Activated T-cell treated with anti-CD3 and anti-CD28 coated beads, Interleukin-2, amount 50 U/mL, for 24 hours (primary cell): ENCODE measurements around the gene TAF3.
A peak's percentile ranks its signal among the peaks of the same experiment; 100 is the strongest.

Experiments used
- DNase-seq: peaks from one replicate; pipeline ENCODE4 v3.0.0-alpha.2; 2020
- H3K27ac Mint-ChIP-seq: 2 replicates; pipeline ENCODE4 v1.8.0; 2020; ENCODE audit warnings: mild to moderate bottlenecking, mixed read lengths
- H3K27me3 Mint-ChIP-seq: 2 replicates; pipeline ENCODE4 v1.8.0; 2020; ENCODE audit warnings: mixed read lengths
- H3K36me3 Mint-ChIP-seq: 2 replicates; pipeline ENCODE4 v1.8.0; 2020; ENCODE audit warnings: low read depth, mixed read lengths
- H3K4me1 Mint-ChIP-seq: 2 replicates; pipeline ENCODE4 v1.8.0; 2020; ENCODE audit warnings: low read depth, mixed read lengths
- H3K4me3 Mint-ChIP-seq: 2 replicates; pipeline ENCODE4 v1.8.0; 2020; ENCODE audit warnings: mild to moderate bottlenecking, moderate library complexity, mixed read lengths
- H3K9me3 Mint-ChIP-seq: 2 replicates; pipeline ENCODE4 v1.8.0; 2020; ENCODE audit warnings: mixed read lengths

The TAF3 gene

DNA sequence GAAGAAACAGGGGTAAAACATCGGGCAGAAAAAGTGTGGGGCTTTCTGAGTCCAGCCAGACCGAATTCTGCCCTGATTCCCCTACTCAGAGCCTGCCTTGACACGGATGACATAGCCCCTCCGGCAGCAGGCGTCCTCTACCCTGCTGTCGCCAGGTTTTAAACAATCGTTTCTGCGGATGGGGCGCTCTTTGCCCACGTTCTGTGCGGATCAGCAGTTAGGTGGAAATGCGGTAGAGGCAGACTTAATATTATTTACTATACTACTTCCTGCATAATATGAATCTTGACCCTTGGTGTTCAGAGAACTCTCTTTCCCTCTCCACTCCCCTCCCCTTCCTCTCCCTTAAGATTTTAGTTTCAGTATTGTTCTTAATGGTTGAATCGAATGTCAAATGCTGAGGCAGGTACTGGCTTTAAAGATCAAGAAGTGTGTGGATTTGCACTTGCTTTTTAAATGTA lies 238.6 kb downstream of the TAF3 start:
- peaks cover 14% of the 10 kb centered on the region for H3K27me3 Mint-ChIP-seq
- no peaks in the 10 kb centered on the region for H3K9me3 Mint-ChIP-seq
- H3K4me3 Mint-ChIP-seq: peak overlapping the region; percentile 89
- H3K4me1 Mint-ChIP-seq: peaks cover 73% of the 10 kb centered on the region
- peaks cover 71% of the 10 kb centered on the region for H3K36me3 Mint-ChIP-seq
- H3K27ac Mint-ChIP-seq: peak overlapping the region; percentile 93
- DNase-seq: peak; percentile 74

DNA sequence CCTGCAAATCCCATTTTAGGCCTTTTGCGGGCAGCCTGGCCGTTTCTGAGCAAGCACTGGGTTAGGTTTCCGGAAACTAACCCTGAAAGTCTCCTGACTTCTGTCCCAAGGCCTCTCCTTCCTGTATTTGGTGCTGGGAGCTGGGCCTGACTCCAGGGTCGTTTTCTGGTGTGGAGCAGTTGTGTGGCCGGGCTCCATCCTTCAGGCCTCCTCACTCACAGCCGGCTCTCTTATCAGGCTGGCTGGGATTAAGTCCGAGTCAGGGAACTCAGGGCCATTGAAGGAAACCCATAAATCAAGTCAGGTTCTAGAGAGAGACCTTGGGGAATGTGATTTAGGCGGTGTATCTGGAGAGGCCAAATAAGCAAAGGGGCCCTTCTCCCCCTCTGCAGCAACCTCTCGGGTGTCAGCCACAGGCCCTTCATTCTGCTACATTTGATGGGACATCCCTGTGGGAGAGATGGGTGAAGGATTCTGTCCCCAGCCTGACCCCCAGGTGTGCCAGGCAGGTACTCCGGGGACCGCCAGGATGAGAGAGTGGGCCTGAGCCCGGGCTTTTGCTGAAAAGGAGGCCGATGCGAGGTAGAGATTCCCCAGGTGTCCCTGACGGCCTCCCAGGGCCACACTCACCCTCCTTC lies 239.4 kb downstream of the TAF3 start:
- no peaks in the 10 kb centered on the region for H3K9me3 Mint-ChIP-seq
- peaks cover 5% of the 10 kb centered on the region for H3K27me3 Mint-ChIP-seq
- peak overlapping the region; percentile 93 for H3K27ac Mint-ChIP-seq
- H3K4me3 Mint-ChIP-seq: peak overlapping the region; percentile 89
- peaks cover 74% of the 10 kb centered on the region for H3K4me1 Mint-ChIP-seq
- peak; percentile 41 for DNase-seq
- H3K36me3 Mint-ChIP-seq: peaks cover 79% of the 10 kb centered on the region

DNA sequence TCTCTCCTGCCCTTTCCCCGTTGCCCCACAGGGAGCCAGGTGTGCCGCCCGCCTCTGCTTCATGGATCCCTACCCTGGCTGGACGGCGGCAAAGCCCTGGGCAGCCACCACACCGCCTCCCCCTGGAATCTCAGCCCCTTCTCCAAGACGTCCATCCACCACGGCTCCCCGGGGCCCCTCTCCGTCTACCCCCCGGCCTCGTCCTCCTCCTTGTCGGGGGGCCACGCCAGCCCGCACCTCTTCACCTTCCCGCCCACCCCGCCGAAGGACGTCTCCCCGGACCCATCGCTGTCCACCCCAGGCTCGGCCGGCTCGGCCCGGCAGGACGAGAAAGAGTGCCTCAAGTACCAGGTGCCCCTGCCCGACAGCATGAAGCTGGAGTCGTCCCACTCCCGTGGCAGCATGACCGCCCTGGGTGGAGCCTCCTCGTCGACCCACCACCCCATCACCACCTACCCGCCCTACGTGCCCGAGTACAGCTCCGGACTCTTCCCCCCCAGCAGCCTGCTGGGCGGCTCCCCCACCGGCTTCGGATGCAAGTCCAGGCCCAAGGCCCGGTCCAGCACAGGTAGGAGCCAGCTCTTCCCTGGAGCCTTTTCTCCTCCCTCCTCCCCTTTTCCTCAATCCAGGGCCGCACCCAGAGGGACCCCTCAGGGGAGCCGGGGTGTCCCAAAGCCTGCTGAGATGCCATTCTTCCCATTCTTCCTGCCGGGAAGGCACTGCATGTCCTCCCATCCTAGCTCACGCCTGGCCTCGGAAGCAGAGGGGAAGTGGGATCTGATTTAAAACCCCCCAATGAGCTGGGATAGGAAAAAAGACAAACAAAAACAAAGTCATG lies 240.2 kb downstream of the TAF3 start:
- Mint-ChIP-seq H3K27ac (peak overlapping the region; percentile 93), H3K4me1 (peaks cover 75% of the 10 kb centered on the region), H3K4me3 (peak overlapping the region; percentile 89), H3K27me3 (no peaks in the 10 kb centered on the region), H3K9me3 (no peaks in the 10 kb centered on the region), H3K36me3 (peaks cover 87% of the 10 kb centered on the region)
- peak; percentile 40 for DNase-seq

DNA sequence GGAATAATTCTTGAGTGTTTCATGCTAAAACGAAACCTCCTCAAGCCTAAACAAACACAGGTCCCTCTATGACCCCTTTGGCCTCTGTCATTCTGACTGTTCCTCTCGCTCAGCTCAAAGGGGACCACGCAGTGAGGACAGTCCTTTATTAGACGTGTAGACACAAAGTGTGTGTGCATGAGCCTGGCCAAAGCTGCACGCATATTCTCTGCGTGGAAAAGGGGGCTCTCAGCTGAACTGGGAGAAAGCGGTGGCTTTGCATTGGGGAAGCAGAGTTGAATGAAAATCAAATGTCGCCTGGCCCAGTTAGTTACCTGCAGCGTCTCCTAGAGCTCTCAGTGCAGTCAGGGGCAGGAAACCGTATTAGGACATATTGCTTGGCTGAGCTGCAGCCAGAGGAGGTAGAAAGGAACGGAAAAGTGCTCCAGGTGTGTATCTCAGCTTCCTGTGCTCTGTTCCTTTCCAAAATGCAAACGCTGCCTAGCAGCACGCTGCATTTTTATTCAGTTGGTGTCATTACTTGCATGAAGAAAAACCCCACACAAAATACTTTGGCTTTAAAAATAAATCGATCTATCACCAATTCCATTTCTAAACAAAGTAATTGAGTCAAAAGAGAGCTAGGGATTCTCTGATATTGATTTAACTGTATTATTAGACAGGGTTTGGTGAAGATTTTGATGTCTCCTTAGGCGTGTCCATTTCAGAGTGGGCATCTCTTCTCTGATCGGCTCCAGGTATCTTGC lies 241.1 kb downstream of the TAF3 start:
- DNase-seq: peak; percentile 42
- Mint-ChIP-seq H3K9me3 (no peaks in the 10 kb centered on the region), H3K4me3 (peak overlapping the region; percentile 89), H3K4me1 (peaks cover 79% of the 10 kb centered on the region), H3K27ac (peak overlapping the region; percentile 93), H3K36me3 (peaks cover 93% of the 10 kb centered on the region), H3K27me3 (no peaks in the 10 kb centered on the region)

DNA sequence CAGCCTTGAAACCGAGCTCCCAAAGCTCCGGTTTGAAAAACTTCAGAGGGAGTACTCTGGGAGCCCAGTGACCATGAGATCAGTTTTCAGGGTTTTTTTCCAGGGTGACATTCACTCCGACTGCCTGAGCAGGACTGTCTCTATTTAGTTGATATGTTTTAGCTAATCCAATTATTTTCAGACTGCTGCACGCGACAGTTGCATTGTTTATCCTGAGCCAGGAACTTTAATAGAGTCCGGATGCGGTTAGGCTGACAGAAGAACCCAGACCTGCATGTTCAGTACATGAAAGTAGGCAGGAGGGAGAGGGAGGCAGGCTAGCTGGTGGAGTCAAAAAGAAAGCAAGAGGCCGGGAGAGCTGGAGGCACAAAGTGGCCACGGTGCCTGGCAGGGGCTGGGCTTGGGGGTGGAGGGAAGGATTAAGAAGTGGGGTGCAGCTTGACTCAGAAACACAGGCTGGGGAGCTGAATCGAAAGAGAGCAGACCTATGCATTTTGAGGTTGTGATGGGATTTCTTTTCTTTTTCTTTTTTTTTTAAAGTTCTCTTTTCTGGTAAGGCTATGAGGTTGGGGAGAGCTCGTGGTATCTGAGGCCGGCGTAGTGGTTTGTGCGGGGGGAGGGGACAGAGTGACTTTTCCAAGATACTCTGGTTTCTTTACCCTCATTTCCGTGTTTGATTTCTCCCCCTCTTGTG lies 241.9 kb downstream of the TAF3 start:
- peaks cover 96% of the 10 kb centered on the region for H3K36me3 Mint-ChIP-seq
- peak overlapping the region; percentile 89 for H3K4me3 Mint-ChIP-seq
- peaks cover 85% of the 10 kb centered on the region for H3K4me1 Mint-ChIP-seq
- H3K27me3 Mint-ChIP-seq: no peaks in the 10 kb centered on the region
- no peaks in the 10 kb centered on the region for H3K9me3 Mint-ChIP-seq
- H3K27ac Mint-ChIP-seq: peak overlapping the region; percentile 93
- DNase-seq: peak; percentile 69

DNA sequence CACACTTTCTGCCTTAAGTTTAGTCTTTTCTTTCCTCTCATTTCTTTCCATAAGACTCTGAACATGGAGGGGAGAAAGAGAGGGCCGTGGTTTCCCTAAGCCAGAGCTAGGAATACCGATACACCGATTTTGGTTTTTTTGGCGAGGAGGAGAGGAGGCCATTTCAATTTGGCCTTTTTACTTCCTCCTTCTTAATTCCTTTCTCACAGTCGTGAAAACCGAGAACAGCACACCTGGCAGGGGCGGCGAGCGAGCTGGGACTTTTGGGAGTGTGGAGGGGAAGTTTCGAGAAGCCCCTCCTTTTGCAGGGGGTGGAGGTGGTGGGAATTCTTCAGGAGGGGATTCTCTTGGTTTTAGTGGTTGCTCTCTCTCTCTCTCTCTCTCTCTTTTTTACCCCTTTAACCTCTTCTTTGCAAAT lies 242.4 kb downstream of the TAF3 start:
- Mint-ChIP-seq H3K36me3 (peaks cover 97% of the 10 kb centered on the region), H3K4me3 (peak overlapping the region; percentile 89), H3K4me1 (peaks cover 91% of the 10 kb centered on the region), H3K27me3 (no peaks in the 10 kb centered on the region), H3K27ac (peak overlapping the region; percentile 93), H3K9me3 (no peaks in the 10 kb centered on the region)
- no peak for DNase-seq

DNA sequence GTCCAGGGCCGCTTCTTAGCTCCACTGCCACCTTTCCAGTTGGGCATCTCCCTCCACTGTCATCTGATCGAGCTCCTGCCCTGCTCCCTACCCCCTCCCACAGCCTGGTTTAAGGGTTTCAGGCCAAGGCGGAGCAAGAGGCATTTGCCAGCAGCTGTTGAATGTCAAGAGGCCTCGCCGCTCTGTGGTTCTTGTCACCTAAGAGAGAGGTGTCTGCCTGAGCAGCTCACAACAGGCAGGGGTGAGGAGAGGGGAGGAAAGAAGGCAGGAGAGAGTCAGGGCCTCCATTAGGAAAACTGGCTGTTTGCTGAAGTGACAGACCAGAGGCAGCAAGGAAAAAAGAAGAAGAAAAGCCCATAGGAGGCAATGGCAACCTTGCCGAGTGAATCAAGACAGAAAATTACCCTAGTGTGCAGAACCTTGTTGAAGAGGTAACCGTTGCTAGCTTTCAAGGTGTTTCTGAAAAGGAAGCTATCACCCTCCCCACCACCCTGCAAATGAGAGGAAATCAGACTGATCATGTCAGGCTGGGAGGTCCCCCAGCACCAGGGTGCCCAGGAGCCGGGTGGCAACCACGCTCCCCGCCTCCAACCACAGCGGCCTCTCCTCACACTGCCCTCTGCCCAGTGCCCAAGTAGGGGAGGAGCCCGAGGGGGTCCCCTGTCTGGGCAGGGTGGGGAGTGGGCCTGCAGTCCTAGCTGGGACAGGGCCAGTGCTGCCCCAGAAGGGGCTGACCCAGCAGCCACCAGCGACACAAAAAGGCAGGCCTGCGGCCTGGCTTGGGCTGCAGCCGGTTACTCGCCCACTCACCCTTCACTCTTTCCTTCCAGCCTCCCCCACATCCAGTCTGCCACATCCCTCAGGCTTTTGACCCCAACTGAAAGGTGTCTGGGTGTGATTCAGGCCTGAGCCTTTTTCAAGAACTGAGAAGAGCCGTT lies 243.2 kb downstream of the TAF3 start:
- Mint-ChIP-seq H3K36me3 (peaks cover 100% of the 10 kb centered on the region), H3K9me3 (no peaks in the 10 kb centered on the region), H3K27ac (peak overlapping the region; percentile 93), H3K27me3 (no peaks in the 10 kb centered on the region), H3K4me1 (peaks cover 98% of the 10 kb centered on the region), H3K4me3 (peak overlapping the region; percentile 89)
- DNase-seq: peak; percentile 71

DNA sequence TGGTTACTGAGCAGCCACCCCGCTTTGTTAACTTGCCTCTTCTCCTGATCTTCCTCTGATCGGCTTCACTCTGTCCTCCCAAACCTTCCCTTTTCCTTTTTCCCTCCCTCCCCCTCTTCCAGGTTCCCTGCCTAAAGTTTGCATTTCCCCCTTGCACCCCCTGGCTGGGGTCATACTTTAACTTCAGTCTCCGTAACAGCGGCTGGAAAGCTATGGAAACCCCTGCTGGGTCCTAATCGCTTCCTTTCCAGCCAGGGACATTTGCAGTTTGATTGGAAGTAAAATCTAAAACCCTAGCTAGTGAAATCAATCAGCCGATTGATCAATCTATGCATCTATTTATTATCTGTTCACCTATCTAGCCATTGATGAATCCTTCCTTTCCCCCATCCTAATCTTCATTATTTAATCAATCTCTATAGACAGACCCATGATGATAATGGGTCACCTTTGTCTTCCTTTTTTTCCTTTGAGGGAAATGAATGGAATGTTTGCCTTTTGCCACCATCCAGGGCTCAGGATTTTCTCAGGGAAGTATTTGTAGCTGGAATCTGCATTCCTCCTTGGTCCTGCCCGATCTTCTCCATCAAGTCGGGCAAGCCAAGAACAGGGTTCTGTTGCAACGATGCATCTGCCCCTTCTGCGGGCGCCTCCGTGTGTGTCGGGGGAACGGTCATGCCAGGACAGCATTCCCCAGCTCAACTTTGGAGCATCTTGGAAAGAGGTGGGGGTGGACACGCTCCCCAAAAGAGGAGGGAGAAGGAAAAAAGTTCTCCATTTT lies 245.0 kb downstream of the TAF3 start:
- Mint-ChIP-seq H3K4me3 (peak overlapping the region; percentile 89), H3K36me3 (peaks cover 100% of the 10 kb centered on the region), H3K9me3 (no peaks in the 10 kb centered on the region), H3K27me3 (no peaks in the 10 kb centered on the region), H3K4me1 (peaks cover 97% of the 10 kb centered on the region), H3K27ac (peak overlapping the region; percentile 96)
- no peak for DNase-seq

DNA sequence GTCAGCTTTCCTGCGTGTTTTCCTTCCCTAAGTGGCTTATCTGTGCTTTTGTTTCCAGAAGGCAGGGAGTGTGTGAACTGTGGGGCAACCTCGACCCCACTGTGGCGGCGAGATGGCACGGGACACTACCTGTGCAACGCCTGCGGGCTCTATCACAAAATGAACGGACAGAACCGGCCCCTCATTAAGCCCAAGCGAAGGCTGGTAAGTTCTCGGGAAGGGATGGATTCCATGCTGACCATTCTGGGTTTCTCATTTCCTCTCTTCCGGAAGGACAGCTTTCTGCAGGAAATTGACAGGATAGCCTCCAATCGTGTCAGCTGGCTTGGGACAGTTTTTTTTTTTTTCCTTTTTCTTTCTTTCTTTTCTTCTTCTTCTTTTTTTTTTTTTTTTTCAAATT lies 245.6 kb downstream of the TAF3 start:
- Mint-ChIP-seq H3K27ac (peak overlapping the region; percentile 96), H3K4me3 (peak overlapping the region; percentile 89), H3K4me1 (peaks cover 97% of the 10 kb centered on the region), H3K36me3 (peaks cover 100% of the 10 kb centered on the region), H3K9me3 (no peaks in the 10 kb centered on the region), H3K27me3 (no peaks in the 10 kb centered on the region)
- DNase-seq: no peak

DNA sequence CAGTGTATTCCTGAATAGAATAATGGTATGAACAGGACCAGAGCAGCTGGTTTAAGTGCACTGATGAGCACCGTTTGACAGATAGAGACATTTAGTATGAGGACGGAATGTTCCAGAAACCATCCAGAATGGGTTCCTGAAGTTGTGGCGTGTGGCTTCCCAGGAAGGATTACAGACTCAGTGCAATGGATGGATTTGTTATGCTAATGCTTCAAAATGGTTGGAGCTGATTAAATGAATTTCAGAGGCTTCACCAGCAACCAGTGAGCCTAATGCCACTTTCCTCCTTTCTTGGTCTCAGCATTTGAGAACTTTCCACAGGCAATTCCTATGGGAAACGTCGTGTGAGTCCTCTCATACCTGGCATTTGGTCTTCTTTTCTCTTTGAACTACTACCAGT lies 246.1 kb downstream of the TAF3 start:
- Mint-ChIP-seq H3K9me3 (no peaks in the 10 kb centered on the region), H3K36me3 (peaks cover 100% of the 10 kb centered on the region), H3K4me3 (peak overlapping the region; percentile 25), H3K27ac (peak overlapping the region; percentile 96), H3K27me3 (no peaks in the 10 kb centered on the region), H3K4me1 (peaks cover 97% of the 10 kb centered on the region)
- DNase-seq: no peak

DNA sequence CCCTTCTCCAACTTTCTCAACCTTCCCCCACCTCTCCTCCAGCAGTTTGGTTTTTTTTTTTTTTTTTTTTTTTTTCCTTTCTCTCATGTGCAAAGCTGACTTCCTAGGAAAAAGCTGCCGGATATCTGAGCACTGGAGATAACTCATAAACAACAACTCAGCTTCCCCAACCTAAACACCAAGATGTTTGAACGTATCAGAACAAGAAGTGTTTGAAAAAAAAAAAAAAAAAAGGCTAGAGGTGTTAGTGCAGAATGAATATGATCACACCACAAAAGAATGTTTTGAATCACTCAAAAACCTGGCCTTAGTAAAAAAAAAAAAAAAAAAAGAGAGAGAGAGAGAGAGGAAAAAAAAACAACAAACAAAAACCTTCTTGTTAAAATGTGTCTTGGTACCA lies 247.3 kb downstream of the TAF3 start:
- peak overlapping the region; percentile 74 for H3K4me3 Mint-ChIP-seq
- H3K4me1 Mint-ChIP-seq: peaks cover 97% of the 10 kb centered on the region
- no peaks in the 10 kb centered on the region for H3K9me3 Mint-ChIP-seq
- H3K36me3 Mint-ChIP-seq: peaks cover 100% of the 10 kb centered on the region
- H3K27me3 Mint-ChIP-seq: no peaks in the 10 kb centered on the region
- DNase-seq: no peak
- peak overlapping the region; percentile 96 for H3K27ac Mint-ChIP-seq

DNA sequence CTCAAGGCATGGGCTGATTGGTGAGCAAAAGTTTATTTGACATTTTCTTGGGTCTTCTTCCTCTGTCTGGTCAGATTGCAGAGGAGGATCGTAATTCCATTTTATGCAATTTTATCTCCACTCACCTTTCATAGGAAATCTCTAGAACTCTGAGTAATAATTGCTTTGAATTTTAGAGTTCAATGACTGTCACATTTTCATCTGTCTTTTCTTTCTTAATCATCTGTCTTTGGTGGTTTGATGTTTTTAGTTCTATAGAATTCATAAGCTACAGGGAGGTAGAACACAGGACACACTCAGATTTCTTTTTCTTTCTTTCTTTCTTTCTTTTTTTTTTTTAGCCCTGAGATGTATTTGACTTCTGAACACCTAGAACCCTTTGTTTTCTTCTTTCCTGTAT lies 247.8 kb downstream of the TAF3 start:
- Mint-ChIP-seq H3K4me1 (peaks cover 97% of the 10 kb centered on the region), H3K9me3 (no peaks in the 10 kb centered on the region), H3K36me3 (peaks cover 100% of the 10 kb centered on the region), H3K4me3 (peak overlapping the region; percentile 74), H3K27me3 (no peaks in the 10 kb centered on the region), H3K27ac (peak overlapping the region; percentile 96)
- DNase-seq: no peak
